Measurements from ENCODE around the gene USH2A.
"Not testable (repeated sequence)": the region's sequence is repeated elsewhere in the genome, so short reads cannot be mapped to it uniquely, and the experiment has no call there.

DNA sequence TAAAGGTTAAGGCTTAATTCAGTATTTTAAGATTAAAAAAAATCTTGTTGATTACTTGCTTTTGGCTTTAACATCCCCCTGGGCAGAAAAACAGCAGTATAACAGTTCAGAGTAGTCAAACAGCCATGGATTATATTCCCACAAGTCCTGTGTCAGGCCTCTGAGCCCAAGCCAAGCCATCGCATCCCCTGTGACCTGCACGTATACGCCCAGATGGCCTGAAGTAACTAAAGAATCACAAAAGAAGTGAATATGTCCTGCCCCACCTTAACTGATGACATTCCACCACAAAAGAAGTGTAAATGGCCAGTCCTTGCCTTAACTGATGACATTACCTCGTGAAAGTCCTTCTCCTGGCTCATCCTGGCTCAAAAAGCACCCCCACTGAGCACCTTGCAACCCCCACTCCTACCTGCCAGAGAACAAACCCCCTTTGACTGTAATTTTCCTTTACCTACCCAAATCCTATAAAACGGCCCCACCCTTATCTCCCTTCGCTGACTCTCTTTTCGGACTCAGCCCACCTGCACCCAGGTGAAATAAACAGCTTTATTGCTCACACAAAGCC lies 277.7 kb downstream of the USH2A start:
- TF ChIP-seq, protein P1, sequence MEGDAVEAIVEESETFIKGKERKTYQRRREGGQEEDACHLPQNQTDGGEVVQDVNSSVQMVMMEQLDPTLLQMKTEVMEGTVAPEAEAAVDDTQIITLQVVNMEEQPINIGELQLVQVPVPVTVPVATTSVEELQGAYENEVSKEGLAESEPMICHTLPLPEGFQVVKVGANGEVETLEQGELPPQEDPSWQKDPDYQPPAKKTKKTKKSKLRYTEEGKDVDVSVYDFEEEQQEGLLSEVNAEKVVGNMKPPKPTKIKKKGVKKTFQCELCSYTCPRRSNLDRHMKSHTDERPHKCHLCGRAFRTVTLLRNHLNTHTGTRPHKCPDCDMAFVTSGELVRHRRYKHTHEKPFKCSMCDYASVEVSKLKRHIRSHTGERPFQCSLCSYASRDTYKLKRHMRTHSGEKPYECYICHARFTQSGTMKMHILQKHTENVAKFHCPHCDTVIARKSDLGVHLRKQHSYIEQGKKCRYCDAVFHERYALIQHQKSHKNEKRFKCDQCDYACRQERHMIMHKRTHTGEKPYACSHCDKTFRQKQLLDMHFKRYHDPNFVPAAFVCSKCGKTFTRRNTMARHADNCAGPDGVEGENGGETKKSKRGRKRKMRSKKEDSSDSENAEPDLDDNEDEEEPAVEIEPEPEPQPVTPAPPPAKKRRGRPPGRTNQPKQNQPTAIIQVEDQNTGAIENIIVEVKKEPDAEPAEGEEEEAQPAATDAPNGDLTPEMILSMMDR (IDR thresholded peaks at IDR 0.05), result not testable (repeated sequence)
- not testable (repeated sequence) for TF ChIP-seq POLR2A (IDR thresholded peaks at IDR 0.05)

All from lower leg skin (tissue), 3 donors.